ENCODE measurements around the gene REXO1.

GRCh38 chr19:1836458-1837221 is 11.6 kb downstream of the REXO1 start:
- TF ChIP-seq CTCF (IDR thresholded peaks at IDR 0.05) (no peak), EP300 (IDR thresholded peaks at IDR 0.05) (no peak), POLR2A (IDR thresholded peaks at IDR 0.05) (no peak)
